OCI-LY1 (cell line): Measurements from ENCODE around the gene BNIP5.

Experiments used
- EZH2 ChIP-seq: fragments of 200-600 bp; sonication (generic), shearing (Covaris generic); IDR thresholded peaks from 2 replicates; pipeline ENCODE4 v1.8.0; 2017; ENCODE audit warnings: borderline replicate concordance, mixed run types, mild to moderate bottlenecking, antibody characterized with exemption, low read length, moderate library complexity, mixed read lengths
- TF ChIP-seq, protein P1 (sequence below): fragments of 200-600 bp; sonication (generic), shearing (Covaris generic); IDR thresholded peaks from 2 replicates; pipeline ENCODE4 v1.5.1; 2017; ENCODE audit warnings: mild to moderate bottlenecking, antibody characterized with exemption, low read length, moderate library complexity, mixed read lengths

DNA sequence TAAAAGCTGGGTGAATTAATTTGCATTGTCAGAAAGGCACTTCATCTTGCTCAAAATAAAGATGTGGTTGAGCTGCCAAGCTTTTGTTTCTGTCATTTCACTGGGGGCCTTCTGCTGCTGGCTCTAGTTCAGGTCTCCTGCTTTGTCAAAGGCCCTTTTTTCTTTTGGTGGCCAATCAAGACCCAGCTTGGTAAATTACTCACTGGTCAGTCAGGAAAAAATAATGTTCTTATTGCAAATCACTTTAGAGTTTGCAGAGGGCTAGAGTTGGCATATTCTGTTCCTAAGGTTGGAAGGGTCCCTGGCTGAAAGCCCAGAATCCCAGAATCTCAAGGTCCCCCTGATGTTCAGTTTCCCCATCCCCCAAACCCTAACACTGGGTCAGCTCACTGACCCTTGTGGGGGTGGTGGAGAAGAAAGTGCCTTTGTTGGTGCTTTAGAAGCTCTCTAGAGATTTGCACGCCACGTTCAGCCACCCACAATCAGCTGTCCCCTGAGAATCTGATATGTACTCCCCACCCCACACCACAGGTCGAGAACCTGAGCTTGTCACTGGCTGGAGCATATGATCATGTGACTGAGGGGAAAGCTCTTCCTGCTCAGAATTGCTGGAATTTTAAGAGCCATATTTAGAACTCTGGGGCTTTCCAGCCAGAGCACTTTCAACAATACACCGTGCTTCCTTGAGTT is 21.7 kb upstream of the BNIP5 start:
- TF ChIP-seq, protein P1, sequence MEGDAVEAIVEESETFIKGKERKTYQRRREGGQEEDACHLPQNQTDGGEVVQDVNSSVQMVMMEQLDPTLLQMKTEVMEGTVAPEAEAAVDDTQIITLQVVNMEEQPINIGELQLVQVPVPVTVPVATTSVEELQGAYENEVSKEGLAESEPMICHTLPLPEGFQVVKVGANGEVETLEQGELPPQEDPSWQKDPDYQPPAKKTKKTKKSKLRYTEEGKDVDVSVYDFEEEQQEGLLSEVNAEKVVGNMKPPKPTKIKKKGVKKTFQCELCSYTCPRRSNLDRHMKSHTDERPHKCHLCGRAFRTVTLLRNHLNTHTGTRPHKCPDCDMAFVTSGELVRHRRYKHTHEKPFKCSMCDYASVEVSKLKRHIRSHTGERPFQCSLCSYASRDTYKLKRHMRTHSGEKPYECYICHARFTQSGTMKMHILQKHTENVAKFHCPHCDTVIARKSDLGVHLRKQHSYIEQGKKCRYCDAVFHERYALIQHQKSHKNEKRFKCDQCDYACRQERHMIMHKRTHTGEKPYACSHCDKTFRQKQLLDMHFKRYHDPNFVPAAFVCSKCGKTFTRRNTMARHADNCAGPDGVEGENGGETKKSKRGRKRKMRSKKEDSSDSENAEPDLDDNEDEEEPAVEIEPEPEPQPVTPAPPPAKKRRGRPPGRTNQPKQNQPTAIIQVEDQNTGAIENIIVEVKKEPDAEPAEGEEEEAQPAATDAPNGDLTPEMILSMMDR = no peak
- TF ChIP-seq EZH2 = no peak
